Stimulated activated CD8-positive, alpha-beta memory T cell treated with anti-CD3 and anti-CD28 coated beads, Interleukin-4, amount 100 ng/mL, for 24 hours (primary cell): ENCODE measurements around the gene FAM169A.
"Not testable (repeated sequence)": the region's sequence is repeated elsewhere in the genome, so short reads cannot be mapped to it uniquely, and the experiment has no call there.

Experiments
- DNase-seq: peaks from one replicate; pipeline ENCODE4 v3.0.0-alpha.2; 2020; ENCODE audit warnings: low read depth

Gene FAM169A

GRCh38 chr5:74801197-74801596 is 65.0 kb downstream of the FAM169A start:
- no peak for DNase-seq

- no peak for DNase-seq
Observed at GRCh38 chr5:74798977-74799911, 66.9 kb downstream of the FAM169A start.

- not testable (repeated sequence) for DNase-seq
Observed at GRCh38 chr5:74791669-74792068, 74.5 kb downstream of the FAM169A start.

GRCh38 chr5:74787424-74787823 is 78.8 kb downstream of the FAM169A start:
- DNase-seq: no peak

- DNase-seq: no peak
Observed at GRCh38 chr5:74786851-74787250, 79.3 kb downstream of the FAM169A start.

GRCh38 chr5:74778609-74779008 is 87.6 kb downstream of the FAM169A start:
- no peak for DNase-seq

- DNase-seq: no peak
Observed at GRCh38 chr5:74772359-74772758, 93.8 kb downstream of the FAM169A start.

- DNase-seq: no peak
Observed at GRCh38 chr5:74767579-74767913, 98.6 kb downstream of the FAM169A start.

GRCh38 chr5:74766849-74767578 is 99.2 kb downstream of the FAM169A start, which contains the start of the genes GFM2 and NSA2:
Gene GFM2, minus strand, starts transcription at chr5:74767117. Its CDS starts 3,375 bp downstream, at chr5:74763742.
Gene NSA2, plus strand, starts transcription at chr5:74767249. Its CDS starts 112 bp downstream, at chr5:74767361.
- peak; percentile 88 for DNase-seq

- no peak for DNase-seq
Observed at GRCh38 chr5:74766418-74766848, 99.8 kb downstream of the FAM169A start.

GRCh38 chr5:74765929-74766328 is 100.3 kb downstream of the FAM169A start:
- no peak for DNase-seq

GRCh38 chr5:74765201-74765600 is 101.0 kb downstream of the FAM169A start:
- DNase-seq: no peak

GRCh38 chr5:74763504-74763903 is 102.7 kb downstream of the FAM169A start:
- DNase-seq: no peak

- DNase-seq: no peak
Observed at GRCh38 chr5:74762599-74762998, 103.6 kb downstream of the FAM169A start.

GRCh38 chr5:74761241-74761640 is 104.9 kb downstream of the FAM169A start:
- no peak for DNase-seq

GRCh38 chr5:74748742-74749141 is 117.4 kb downstream of the FAM169A start:
- DNase-seq: not testable (repeated sequence)

- no peak for DNase-seq
Observed at GRCh38 chr5:74738406-74738805, 127.8 kb downstream of the FAM169A start.

GRCh38 chr5:74736759-74737158 is 129.4 kb downstream of the FAM169A start:
- DNase-seq: no peak
